ENCODE results near the gene GALNT9.

The GALNT9 gene

GRCh38 chr12:132325733-132326130, 3.7 kb downstream of the GALNT9 start:
- DNase-seq (ENCODE audit: low read depth) = no peak

- DNase-seq (ENCODE audit: low read depth) = no peak
These were observed 4.3 kb downstream of the GALNT9 start for GRCh38 chr12:132324841-132325732.

GRCh38 chr12:132324173-132324572, 5.2 kb downstream of the GALNT9 start:
- no peak for DNase-seq (ENCODE audit: low read depth)

GRCh38 chr12:132323171-132324010, 6.0 kb downstream of the GALNT9 start:
- no peak for DNase-seq (ENCODE audit: low read depth)

- no peak for DNase-seq (ENCODE audit: low read depth)
These were observed 6.9 kb downstream of the GALNT9 start for GRCh38 chr12:132322206-132323132.

GRCh38 chr12:132321321-132322118, 7.9 kb downstream of the GALNT9 start:
- DNase-seq (ENCODE audit: low read depth) = no peak

GRCh38 chr12:132320767-132321211, 8.6 kb downstream of the GALNT9 start:
- no peak for DNase-seq (ENCODE audit: low read depth)

- no peak for DNase-seq (ENCODE audit: low read depth)
These were observed 9.3 kb downstream of the GALNT9 start for GRCh38 chr12:132319991-132320570.

GRCh38 chr12:132319359-132319950, 9.9 kb downstream of the GALNT9 start:
- DNase-seq (ENCODE audit: low read depth) = no peak

- no peak for DNase-seq (ENCODE audit: low read depth)
These were observed 10.8 kb downstream of the GALNT9 start for GRCh38 chr12:132318618-132319033.

- DNase-seq (ENCODE audit: low read depth) = no peak
These were observed 11.3 kb downstream of the GALNT9 start for GRCh38 chr12:132318135-132318534.

- DNase-seq (ENCODE audit: low read depth) = no peak
These were observed 12.0 kb downstream of the GALNT9 start for GRCh38 chr12:132317233-132317938.

GRCh38 chr12:132316497-132317232, 12.7 kb downstream of the GALNT9 start:
- DNase-seq (ENCODE audit: low read depth) = no peak

GRCh38 chr12:132315951-132316350, 13.4 kb downstream of the GALNT9 start:
- DNase-seq (ENCODE audit: low read depth) = no peak

- DNase-seq (ENCODE audit: low read depth) = no peak
These were observed 13.9 kb downstream of the GALNT9 start for GRCh38 chr12:132315507-132315906.

GRCh38 chr12:132314516-132315233, 14.7 kb downstream of the GALNT9 start:
- DNase-seq (ENCODE audit: low read depth) = no peak

GRCh38 chr12:132314035-132314434, 15.4 kb downstream of the GALNT9 start:
- DNase-seq (ENCODE audit: low read depth) = no peak

- no peak for DNase-seq (ENCODE audit: low read depth)
These were observed 16.2 kb downstream of the GALNT9 start for GRCh38 chr12:132313182-132313581.

Data from stimulated activated CD4-positive, alpha-beta T cell treated with anti-CD3 and anti-CD28 coated beads, Interleukin-2, amount 100 ng/mL, for 4 hours (primary cell).